Measurements from ENCODE around the gene LKAAEAR1.
A peak's percentile ranks its signal among the peaks of the same experiment; 100 is the strongest.

LKAAEAR1 gene

DNA sequence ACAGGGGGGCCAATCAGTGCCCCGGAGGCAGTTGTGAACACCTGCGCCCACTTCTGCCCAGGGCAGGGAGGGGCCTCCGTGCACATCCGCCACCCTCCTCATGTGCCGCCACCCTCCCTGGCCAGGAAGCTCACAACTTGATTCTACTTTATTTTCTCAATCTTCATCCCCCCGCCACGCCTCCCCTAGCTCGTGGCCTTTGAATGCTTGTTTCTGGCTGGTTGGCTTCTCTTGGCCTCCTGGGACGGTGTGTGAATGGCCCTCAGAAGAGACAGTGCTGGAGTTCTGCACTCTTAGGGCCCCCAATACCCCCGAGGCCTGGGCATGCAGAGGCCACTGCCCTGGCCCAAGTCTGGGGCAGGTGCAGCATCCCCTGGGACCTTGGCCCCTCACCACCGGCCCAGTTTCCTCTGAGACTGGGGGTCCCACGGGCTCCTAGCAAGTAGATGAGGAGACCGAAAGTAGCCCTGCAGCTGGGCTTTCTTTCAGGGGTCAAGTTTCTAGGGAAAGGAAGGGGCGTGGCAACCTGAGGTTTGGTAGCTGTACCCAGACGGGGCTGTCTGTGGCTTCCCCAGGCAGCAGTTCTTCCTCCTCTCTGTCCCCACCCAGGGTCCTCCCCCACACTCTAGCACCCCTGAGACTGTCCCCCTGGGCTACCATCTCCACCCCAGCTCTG is 6.2 kb downstream of the LKAAEAR1 start:
- DNase-seq, result peak; percentile 86

DNA sequence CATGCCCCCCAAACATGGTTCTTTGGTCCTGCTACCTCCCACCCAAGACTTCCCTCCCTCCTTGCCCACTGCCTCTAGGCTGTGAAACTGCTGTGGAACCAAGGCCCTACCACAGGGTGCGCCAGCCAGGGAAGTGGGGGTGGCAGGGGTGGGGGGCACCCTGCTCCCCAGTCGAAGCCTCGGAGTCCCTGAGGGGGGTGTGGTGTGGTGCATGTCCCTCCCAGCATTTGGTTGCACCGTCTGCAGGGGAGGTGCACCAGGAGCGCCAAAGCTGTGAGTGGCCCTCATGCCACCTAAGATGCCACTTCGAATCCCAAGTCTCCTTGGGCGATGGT is 6.7 kb downstream of the LKAAEAR1 start:
- DNase-seq, result no peak

DNA sequence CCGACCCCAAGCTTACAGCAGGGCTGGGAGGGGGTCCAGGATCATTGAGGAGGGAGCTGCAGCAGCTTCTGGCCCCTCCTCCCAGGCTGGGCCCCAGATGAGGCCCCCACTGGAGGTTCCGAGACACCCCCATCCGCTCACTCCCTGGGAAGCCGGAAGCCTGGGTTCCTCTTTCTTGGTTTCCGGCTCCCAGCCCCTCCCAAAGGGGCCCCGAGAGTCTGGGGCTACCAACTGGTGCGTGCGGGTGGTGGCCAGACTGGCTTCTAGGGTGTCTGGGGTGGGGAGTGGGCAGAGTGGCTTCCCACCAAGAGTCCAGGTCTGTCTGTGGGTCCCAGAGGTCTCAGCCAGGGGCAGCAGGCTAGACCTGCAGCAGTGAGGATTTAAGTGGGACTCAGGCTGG is 7.1 kb downstream of the LKAAEAR1 start:
- DNase-seq, result peak; percentile 77

DNA sequence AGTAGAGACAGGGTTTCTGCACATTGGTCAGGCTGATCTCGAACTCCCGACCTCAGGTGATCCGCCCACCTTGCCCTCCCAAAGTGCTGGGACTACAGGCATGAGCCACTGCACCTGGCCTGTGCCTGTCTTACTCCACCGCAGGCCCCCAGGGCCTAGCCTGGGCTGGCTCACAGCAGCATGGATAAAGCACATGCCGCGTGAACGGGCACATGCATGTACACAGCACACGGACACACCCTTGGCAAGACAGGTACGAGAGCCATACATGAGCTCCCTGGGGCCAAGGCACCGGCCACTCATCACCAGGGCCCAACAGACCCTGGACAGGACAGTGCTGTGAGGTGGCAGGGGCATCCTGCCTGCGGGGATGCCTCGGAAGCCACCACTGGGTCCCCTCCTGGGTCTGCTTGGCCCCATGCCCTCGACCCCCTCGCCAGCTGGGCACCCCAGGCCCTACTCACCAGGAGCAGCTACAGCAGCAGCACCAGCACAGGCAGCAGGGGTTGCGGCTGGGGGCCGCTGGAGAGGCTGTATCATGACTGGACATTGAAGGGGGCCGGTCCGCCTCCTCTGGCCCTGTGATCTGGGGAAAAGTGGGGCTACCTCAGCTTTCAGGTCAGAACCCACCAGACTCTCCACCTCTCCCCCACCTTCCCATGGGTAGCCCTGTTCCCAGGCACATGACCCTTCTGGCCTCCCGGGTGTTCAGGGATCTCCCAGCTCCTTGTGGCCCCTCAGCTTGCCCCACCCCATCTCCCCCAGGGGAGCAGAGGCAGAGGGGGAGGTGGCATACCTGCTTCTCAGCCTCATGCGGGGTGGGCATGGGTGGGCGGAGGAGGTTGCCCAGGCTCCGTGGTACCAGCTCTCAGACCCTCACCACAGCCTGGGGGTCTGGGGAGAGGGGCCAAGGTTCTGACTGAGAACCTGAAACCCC is 7.9 kb downstream of the LKAAEAR1 start:
- DNase-seq, result no peak

DNA sequence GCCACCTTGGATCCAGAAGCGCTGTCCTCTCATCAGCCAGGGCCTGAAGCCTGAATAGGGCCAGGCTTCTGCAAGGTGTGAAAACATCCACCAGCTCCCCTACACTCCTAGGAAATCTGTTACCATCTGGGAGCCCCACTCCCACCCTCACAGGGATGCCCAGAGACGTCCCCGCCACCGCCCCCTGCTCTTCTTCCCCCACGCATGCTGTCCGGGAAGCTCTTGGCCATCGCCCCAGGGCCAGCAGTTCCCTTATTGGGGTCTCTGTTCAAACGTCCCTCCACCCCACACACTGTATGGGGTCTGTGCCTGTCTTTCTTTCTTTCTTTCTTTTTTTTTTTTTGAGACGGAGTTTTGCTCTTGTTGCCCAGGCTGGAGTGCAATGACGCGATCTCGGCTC is 8.6 kb downstream of the LKAAEAR1 start:
- DNase-seq, result no peak

DNA sequence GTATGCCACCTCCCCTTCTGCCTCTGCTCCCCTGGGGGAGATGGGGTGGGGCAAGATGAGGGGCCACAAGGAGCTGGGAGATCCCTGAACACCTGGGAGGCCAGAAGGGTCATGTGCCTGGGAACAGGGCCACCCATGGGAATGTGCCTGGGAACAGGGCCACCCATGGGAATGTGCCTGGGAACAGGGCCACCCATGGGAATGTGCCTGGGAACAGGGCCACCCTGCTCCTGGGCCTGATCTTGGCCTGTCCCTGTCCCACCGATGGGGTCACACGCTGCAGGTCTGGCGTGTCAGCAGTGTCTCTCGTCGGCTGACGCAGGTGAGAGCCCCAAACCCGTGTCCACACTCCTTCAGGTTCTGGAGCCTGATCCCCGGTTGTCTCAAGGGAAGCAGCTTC is 9.2 kb downstream of the LKAAEAR1 start:
- no peak for DNase-seq

DNA sequence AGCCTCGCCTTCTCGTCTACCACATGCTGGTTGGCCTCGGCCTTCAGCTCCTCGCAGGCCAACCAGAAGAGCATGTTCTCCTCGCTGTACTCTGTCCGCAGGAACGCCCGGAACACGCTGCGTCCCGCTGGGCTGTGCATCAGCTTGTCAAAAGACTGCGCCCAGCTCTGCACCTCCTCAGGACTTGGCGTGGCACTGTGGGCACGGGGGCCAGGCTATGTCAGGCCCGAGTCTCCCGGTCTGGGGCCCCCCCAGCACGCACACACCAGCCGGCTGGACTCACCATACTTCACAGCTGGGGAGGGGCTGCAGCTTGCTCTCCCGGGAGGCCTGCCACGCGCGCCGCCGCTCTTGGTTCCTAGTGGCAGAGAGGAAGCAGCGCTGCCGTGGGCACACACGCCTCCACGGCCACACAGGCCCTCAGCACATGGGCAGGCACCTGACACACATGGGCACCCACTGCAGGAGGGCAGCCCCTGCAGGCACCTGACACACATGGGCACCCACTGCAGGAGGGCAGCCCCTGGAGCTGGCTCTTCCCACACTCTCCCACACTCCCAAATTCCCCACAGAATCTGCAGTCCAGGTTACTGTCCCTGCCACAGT is 9.9 kb downstream of the LKAAEAR1 start:
- DNase-seq, result no peak

DNA sequence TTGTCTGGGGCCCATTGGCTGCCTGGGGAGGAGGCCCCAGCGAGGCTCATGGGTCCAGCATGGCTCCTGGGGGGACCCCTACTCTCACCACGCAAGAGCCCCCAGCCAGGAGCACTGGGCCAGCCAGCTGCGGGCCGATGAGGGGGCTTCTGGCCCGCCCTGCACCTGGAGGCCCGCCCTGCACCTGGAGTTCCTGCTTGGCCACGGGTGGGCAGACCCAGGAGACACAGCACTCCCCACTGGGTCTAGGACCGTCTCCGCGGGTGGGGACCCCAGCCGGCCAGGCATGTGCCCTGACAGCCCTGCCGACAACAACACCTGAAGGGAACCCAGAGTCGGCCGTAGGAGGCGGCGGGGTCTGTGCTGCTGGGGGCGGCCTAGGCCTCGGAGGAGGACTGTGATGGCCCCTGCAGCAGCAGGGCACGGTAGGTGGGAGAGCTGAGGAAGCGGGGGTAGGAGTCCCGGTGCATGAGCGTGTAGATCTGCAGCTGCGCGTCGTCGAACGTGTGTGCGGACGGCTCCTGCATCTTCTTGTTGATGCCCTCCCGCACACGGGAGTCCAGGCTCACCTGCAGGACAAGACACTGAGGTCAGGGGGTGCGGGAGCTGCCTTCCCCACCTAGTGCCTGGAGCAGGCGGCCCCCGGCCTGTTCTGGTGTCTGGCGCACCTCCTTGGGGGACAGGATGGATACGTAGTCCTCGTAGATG is 10.6 kb downstream of the LKAAEAR1 start:
- no peak for DNase-seq

DNA sequence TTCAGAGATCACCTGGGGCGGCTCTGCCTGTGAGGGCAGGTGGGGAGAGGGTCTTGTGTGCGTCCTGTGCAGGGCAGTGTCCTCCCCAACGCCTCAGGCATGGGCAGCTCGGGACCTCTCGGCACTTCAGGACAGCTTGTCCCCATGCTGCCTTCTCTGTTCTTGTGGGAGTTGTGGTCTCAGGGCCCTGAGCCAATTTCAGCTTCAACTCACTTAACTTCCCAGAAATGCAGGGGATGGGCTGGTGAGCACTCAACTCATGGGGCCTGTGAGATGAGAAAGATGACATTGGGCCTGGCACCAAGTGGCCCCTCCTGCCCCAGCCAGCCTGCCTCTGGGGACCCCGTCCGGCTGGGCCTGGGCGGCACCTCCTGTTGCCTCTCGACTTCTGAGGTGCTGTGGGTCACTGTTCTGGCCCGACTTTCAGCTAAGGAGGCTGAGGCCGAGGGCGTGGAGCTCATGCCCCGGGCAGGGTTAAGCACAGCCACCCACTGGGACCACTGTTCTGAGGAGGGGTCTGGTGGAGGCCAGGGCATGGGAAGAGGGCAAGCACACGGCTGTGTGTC is 11.6 kb downstream of the LKAAEAR1 start:
- no peak for DNase-seq

DNA sequence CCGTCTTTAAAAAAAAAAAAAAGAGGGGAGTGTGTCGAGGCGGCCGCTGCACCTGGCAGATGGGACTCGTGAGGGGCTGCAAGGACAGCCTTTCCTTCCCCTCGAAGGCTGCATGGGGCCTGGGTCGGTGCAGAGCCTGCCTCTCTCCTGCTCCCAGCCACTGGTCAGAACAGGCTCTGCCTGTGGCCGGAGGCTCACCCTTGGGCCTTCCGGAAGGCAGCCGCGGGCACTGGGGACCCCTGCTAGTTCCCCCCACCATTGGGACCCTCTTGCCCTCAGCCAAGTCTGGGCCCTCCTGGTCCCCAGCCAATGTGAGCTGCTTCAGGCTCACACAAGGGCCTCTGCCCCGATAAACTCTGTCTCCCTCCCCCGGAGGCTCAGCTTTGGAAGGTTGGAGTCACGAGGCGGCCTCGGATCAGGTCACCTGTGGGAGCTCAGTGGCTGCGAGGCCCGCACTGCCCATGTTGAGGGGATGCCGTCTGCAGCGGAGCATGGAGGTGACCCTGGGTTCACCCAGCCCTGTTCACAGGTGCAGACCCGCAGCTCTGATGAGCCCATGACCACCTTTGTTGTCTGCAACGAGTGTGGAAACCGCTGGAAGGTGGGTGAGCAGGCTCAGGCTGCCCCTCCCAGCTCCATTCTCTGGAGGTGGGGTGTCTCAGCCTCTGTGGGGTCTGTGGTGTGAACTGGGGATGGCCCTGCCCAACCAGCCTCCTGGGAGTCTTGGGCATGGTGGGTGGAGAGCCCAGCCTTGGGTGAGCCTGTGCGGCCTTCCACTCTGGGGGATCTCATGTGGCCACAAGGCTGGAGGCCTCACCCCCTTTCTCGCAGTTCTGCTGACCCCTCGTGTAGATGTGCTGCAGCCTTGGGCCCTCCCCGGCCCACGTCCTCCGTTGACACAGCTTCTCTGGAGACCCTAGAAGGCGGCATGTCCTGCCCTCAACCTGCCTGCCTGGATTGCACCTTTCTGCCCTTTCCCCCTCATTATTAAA is 12.6 kb downstream of the LKAAEAR1 start:
- no peak for DNase-seq

DNA sequence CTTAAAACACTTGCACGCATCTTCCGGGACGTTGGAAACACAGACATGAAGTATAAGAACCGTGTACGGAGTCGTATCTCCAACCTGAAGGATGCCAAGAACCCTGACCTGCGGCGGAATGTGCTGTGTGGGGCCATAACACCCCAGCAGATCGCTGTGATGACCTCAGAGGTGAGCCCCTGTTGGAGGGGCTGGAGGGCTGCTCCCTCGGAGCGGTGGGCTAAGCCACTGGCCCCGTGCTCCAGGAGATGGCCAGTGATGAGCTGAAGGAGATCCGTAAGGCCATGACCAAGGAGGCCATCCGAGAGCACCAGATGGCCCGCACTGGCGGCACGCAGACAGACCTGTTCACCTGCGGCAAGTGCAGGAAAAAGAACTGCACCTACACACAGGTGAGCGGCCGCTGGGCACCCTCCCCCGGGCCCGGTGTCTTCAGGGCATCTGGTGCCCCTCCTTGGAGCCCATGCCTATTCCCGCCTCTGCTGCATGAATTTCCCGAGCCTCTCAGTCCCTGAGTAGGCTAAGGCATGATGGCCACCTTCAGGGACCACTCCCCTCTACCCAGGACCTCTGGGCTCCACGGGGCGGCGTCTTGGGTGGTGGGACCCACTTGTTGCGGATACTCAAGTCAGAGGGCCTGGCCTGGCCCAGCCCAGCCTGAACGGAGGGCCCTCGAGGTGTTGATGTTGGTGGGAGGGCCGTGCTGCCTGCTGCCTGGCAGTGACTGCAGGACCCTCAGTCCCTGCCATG is 13.8 kb downstream of the LKAAEAR1 start:
- DNase-seq, result no peak

DNA sequence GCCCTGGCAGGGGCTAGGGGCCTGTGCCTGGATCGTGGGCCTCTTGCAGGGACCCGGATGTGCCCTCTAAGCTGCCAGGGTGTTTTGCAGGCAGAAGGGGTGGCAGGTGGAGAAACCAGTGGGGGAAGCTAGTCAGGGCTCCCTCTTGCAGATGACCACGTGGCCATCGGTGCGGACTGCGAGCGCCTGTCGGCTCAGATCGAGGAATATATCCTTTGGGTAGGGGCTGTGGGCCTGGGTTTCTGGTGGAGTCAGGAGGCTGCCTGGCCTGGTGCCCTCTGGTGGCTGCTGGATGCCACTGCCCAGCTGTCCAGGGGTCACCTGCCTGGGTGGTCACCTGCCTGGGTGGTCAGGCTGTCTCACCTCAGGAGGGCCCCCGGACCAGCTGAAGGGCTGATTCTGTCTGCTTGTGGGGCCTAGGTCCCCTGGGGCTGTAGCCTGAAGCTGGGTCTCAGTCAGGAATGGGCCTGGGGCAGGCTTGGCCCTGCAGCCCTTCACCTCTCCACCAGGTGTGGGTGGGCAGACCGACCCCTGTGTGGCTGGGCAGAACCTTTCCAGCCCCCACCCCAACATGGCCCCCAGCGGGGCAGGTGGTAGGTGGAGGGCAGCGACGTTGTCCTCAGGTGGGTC is 14.5 kb downstream of the LKAAEAR1 start:
- no peak for DNase-seq

DNA sequence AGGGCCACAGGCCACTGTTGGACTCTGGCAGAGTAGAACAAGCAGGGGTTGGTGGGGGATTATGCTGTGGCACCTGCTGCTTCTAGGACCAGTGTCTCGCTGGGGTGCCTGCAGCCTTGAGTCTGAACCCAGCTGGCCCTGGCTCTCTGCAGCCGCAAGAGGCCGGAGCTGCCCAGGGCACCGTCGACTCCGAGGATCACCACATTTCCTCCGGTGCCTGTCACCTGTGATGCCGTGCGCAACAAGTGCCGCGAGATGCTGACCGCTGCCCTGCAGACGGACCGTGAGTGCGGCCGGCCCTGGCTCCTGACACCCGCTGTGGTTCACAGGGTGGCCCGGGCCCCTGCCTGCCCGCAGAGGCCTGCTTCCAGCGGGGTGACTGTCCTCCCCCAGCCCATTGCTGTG is 15.0 kb downstream of the LKAAEAR1 start:
- no peak for DNase-seq

DNA sequence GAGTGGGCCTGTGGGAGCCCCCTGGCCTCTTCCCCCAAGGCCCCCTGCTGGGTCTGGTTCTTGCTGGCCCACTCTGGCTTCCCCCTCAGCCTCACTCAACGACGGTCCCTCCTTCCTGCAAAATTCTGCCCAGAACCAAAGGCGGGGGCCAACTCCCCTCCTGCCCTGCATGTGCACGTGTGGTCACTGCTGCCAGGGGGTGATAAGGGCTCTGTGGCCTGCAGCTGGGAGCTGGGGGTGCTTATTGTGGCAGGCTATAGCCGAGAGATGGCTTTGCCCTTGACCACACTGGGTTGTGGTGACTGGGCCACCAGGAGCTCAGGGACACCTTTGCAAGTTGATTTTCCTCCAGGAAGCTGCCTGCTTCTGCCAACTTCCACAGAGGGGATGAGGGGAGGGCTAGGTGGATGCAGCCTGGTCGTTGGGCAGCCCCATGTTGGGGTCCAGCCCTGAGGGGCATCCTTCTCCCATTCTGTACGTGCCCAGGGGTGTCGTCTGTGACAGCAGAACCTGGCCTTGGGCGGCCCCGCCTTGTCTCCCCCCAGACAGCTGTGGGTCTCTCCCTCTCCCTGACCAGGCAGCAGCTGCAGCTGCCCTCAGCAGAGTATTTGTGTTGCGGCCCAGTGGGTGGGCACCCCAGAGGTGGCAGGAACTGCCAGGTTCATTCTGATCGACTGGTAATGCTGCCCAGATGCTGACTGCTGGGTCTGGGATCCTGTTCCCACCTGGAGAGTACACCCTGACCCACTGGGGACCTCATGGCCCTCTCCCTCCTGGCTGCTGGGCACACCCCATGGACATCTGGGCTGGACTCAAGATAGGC is 15.6 kb downstream of the LKAAEAR1 start:
- no peak for DNase-seq

DNA sequence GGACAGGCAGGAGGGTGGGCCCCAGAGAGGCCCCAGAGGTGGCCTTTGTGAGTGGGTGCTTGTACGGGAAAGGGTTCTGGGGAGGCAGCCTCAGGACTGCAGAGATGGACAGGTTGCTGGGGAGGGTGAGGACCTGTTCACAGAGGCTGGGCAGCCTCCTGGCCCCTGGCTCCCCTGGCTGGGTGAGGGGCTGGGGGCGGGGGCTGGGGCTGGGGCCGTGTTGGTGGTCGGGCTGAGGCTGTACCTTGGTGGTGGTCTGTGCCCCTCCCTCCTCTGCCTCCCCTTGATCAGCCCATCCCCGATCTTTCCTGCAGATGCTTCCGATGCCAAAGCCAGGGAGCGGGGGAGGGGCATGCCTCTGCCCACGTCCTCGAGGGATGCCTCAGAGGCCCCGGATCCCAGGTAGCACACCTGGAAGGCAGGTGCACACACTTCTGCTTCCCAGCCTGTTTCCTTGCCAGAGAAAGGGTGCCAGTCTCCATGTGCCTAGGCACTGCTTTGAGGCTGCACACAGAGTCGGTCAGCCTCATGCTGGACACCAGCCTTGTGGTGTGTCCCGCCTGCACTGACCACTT is 16.4 kb downstream of the LKAAEAR1 start:
- no peak for DNase-seq

DNA sequence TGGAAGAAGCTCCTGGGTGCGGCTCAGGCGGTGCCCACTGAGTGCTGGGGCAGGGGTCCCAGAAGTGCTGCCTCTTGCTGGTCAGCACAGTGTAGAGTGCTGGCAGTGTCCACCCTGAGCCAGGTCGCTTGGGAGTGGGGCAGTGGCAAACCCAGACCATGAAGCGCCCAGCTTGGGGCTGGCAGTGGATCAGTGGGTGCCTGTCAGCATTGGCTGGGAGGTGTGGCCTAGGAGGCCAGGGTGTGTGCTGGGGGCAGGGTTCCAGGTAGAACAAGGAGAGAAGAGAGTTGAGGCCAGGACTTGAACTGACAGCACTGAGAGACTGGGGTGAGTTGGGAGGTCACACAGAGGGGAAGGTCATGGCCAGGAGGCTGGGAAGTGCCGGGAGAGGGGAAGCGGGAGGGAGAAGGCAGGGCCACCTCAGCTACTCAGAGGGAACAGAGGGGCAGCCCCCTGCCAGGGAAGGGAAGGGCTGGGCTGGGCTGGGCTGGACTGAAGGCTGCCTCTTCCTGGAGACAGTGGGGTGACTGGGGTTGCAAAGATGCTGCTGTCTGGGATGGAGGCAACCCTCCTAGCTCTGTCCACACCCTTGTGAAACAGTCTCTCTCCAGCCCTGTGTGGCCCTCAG is 17.1 kb downstream of the LKAAEAR1 start:
- DNase-seq, result no peak

DNA sequence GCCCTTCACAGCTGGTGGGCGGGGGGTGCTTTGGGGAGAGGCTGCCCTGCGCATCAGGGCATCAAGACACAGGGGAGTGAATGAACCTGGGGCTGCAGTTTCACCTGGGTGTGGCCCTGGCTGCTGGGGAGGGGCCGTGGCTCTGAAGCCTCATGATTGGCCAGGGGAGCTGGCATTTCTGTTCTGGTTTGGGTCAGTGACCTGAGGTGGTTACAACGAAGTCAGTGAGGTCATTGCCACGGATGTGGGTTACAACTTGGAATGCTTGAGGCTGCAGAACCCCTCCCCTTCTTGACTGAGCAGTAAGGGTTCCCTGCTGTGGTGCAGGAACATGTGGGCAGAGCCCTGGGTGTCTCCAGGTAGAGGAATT is 18.2 kb downstream of the LKAAEAR1 start:
- DNase-seq, result peak; percentile 75

DNA sequence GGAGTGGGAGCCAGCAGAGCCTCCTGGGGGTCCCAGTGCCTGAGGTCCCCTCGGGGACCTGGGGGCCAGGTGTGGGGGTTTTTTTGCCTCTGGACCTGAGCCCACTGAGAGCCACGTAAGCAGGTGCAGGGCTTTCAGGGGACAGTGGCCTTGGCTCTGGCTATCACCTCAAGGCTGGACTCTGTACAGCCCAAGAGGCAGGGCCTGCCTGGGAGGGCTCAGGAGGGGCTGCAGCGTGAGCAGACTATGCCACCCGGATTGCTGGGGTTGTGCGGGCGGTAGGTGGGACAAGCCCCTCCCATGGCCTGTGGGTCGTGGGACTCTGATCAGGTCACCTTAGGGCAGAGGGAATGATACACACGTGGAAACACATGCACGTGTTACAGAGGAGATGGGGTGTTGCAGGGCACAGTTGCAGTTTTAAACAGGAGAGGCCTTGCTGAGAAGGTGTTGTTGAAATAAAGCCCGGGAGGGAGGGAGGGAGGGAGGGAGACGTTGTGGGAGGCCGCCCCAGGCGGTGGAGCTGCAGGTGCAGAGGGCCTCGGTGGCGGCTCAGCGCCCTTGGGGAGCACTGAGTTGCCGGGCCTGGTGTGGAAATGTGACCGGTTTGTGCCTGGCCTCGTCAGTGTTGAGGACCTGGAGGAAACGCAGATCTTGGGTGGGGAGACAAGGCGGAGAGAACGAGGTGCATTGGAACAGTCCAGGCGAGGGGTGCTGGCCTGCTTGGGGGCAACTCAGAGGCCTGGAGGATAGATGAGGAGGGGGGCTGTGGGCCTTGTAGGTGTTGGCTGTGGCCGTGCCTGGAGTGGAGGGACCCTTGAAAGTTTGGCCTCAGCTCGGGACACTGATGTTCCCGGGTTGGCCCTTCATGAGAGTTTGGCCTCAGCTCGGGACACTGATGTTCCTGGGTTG is 18.9 kb downstream of the LKAAEAR1 start:
- no peak for DNase-seq
